ENCODE results near the gene ACTL7A.

DNA sequence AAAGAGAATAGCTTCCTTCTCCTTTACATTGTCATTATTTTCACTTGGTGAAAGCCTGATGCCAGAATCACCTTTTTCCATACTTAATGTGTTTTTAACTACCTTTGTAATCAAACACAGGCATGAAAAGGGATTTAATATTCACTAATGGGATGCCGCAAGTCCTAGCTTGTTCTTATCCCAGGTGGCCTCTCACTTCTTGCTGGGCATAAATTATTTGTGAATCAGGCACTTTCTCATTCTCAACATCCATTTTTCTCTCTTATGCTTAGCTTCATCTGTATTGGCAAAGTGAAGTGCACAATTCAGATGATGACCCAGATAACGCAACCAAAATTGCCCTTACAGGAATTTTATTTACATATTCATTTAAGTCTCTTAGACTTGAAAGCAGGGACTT is 17.2 kb upstream of the ACTL7A start:
- TF ChIP-seq, protein P1, sequence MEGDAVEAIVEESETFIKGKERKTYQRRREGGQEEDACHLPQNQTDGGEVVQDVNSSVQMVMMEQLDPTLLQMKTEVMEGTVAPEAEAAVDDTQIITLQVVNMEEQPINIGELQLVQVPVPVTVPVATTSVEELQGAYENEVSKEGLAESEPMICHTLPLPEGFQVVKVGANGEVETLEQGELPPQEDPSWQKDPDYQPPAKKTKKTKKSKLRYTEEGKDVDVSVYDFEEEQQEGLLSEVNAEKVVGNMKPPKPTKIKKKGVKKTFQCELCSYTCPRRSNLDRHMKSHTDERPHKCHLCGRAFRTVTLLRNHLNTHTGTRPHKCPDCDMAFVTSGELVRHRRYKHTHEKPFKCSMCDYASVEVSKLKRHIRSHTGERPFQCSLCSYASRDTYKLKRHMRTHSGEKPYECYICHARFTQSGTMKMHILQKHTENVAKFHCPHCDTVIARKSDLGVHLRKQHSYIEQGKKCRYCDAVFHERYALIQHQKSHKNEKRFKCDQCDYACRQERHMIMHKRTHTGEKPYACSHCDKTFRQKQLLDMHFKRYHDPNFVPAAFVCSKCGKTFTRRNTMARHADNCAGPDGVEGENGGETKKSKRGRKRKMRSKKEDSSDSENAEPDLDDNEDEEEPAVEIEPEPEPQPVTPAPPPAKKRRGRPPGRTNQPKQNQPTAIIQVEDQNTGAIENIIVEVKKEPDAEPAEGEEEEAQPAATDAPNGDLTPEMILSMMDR (IDR thresholded peaks at IDR 0.05) = no peak
- no peak for TF ChIP-seq POLR2A (IDR thresholded peaks at IDR 0.05)
- TF ChIP-seq EP300 (IDR thresholded peaks at IDR 0.05) = no peak

All from tibial nerve (tissue), 4 donors.